IMR-90 (cell line): ENCODE measurements around the gene DOC2B. TPM values are rescaled to one million over a fixed set of nuclear protein-coding genes. Genes with fewer than 3 reads are reported as not detected.

Experiments used
- ATAC-seq: fragments of 200-7000 bp; cut with Tn5 transposase; 2 replicates; pipeline ENCODE4 v1.9.1; 2020; ENCODE audit warnings: low read depth, mild to moderate bottlenecking, moderate library complexity
- BruUV-seq: library from RNA; stranded (reverse); fragments of 400-500 nt; replicated peaks from 2 replicates; lab custom pipeline; 2021; lab: Mats Ljungman, UMichigan
- CTCF ChIA-PET: fragments of 300-600 bp; formaldehyde crosslinking; extraction: SDS; loops from one replicate; lab custom pipeline; 2021; ENCODE audit warnings: antibody characterized with exemption; lab: Yijun Ruan, JAX
- POLR2A ChIA-PET: fragments of 300-600 bp; sonication (Branson Sonifier 250); formaldehyde crosslinking; loops from one replicate; lab custom pipeline; 2022; ENCODE audit warnings: antibody characterized with exemption; ENCODE audit not compliant: unreplicated experiment; lab: Charles Lee
- DNase-seq: peaks from one replicate; pipeline ENCODE4 v3.0.0; 2013
- H2AFZ ChIP-seq: replicated peaks from 2 replicates; pipeline ENCODE3; 2013; ENCODE audit warnings: low read length, mild to moderate bottlenecking; ENCODE audit not compliant: poor library complexity
- H2AK5ac ChIP-seq: 2 replicates; pipeline ENCODE4 v1.6.1; 2013; ENCODE audit warnings: low read depth, low read length, inconsistent platforms
- H2AK9ac ChIP-seq: replicated peaks from 2 replicates; pipeline ENCODE3; 2013; ENCODE audit warnings: mild to moderate bottlenecking, low read depth, low read length, moderate library complexity; ENCODE audit not compliant: poor library complexity
- H2BK120ac ChIP-seq: 2 replicates; pipeline ENCODE4 v1.6.1; 2013; ENCODE audit warnings: low read depth, low read length, inconsistent platforms
- H2BK15ac ChIP-seq: 3 replicates; pipeline ENCODE4 v1.6.1; 2013; ENCODE audit warnings: low read depth, low read length, inconsistent platforms
- H2BK20ac ChIP-seq: 2 replicates; pipeline ENCODE4 v1.6.1; 2013; ENCODE audit warnings: low read depth, mild to moderate bottlenecking, inconsistent platforms, low read length, moderate library complexity
- H2BK5ac ChIP-seq: 2 replicates; pipeline ENCODE4 v1.6.1; 2013; ENCODE audit warnings: mild to moderate bottlenecking, low read depth, low read length, inconsistent platforms; ENCODE audit not compliant: poor library complexity, severe bottlenecking
- H3K14ac ChIP-seq: replicated peaks from 2 replicates; pipeline ENCODE4 v1.6.1; 2013; ENCODE audit warnings: low read depth, low read length, inconsistent platforms
- H3K18ac ChIP-seq: 2 replicates; pipeline ENCODE4 v1.6.1; 2013; ENCODE audit warnings: low read depth, low read length, control low read depth
- H3K23ac ChIP-seq: 2 replicates; pipeline ENCODE4 v1.6.1; 2013; ENCODE audit warnings: low read depth, low read length, inconsistent platforms
- H3K27ac ChIP-seq: 2 replicates; pipeline ENCODE4 v1.5.1; 2013; ENCODE audit warnings: mild to moderate bottlenecking, control low read depth, low read length; ENCODE audit not compliant: insufficient read depth
- H3K27me3 ChIP-seq: 2 replicates; pipeline ENCODE4 v1.6.1; 2013; ENCODE audit warnings: low read length; ENCODE audit not compliant: control insufficient read depth, insufficient read depth
- H3K36me3 ChIP-seq: 2 replicates; pipeline ENCODE4 v1.6.1; 2013; ENCODE audit warnings: low read length, mixed read lengths; ENCODE audit not compliant: control insufficient read depth, insufficient read depth
- H3K4ac ChIP-seq: 2 replicates; pipeline ENCODE4 v1.6.1; 2013; ENCODE audit warnings: low read depth, low read length, inconsistent platforms
- H3K4me1 ChIP-seq: 2 replicates; pipeline ENCODE4 v1.6.1; 2013; ENCODE audit warnings: low read length, mixed read lengths; ENCODE audit not compliant: control insufficient read depth, insufficient read depth
- H3K4me2 ChIP-seq: 2 replicates; pipeline ENCODE4 v1.6.1; 2013; ENCODE audit warnings: low read depth, mild to moderate bottlenecking, control low read depth, low read length, moderate library complexity
- H3K4me3 ChIP-seq: 2 replicates; pipeline ENCODE4 v1.5.1; 2013; ENCODE audit warnings: low read depth, mild to moderate bottlenecking, control low read depth, low read length, moderate library complexity; ENCODE audit not compliant: insufficient read depth
- H3K56ac ChIP-seq: 2 replicates; pipeline ENCODE4 v1.6.1; 2013; ENCODE audit warnings: low read length, inconsistent platforms; ENCODE audit not compliant: insufficient read depth; ENCODE audit errors: extremely low read depth
- H3K79me1 ChIP-seq, 2 experiments: 2 replicates each; pipeline ENCODE4 v1.6.1; 2013; ENCODE audit warnings: low read length in 2 of 2, inconsistent platforms in 1 of 2, low read depth in 1 of 2
- H3K9ac ChIP-seq: 2 replicates; pipeline ENCODE4 v1.6.1; 2013; ENCODE audit warnings: low read depth, low read length, control low read depth
- H3K9me1 ChIP-seq: 2 replicates; pipeline ENCODE4 v1.6.1; 2013; ENCODE audit warnings: low read length, inconsistent platforms; ENCODE audit not compliant: insufficient read depth
- H3K9me3 ChIP-seq: 2 replicates; pipeline ENCODE4 v1.6.1; 2013; ENCODE audit warnings: low read length; ENCODE audit not compliant: control insufficient read depth, insufficient read depth
- H4K20me1 ChIP-seq: 2 replicates; pipeline ENCODE4 v1.6.1; 2013; ENCODE audit warnings: low read length, inconsistent platforms; ENCODE audit not compliant: insufficient read depth
- H4K5ac ChIP-seq: 2 replicates; pipeline ENCODE4 v1.6.1; 2013; ENCODE audit warnings: mild to moderate bottlenecking, low read depth, low read length, control low read depth
- H4K8ac ChIP-seq, 2 experiments: 2 replicates each; pipeline ENCODE4 v1.6.1; 2013; ENCODE audit warnings: low read depth in 2 of 2, low read length in 2 of 2, control low read depth in 1 of 2, inconsistent platforms in 1 of 2
- H4K91ac ChIP-seq: 2 replicates; pipeline ENCODE4 v1.6.1; 2013; ENCODE audit warnings: low read depth, low read length, inconsistent platforms; ENCODE audit not compliant: insufficient read depth
- WGBS, 2 experiments: methylation state at CpG; one replicate each; pipeline versions ENCODE4 v1.1.5 to v1.1.7; 2013; ENCODE audit warnings: missing lambda C conversion rate in 2 of 2; ENCODE audit not compliant: insufficient read length in 1 of 2; ENCODE audit errors: extremely low coverage in 2 of 2; 5-methylcytosine and 5-hydroxymethylcytosine counted together
- dilution Hi-C: fragments of 300-500 bp; cut with HindIII; formaldehyde crosslinking; loops from one replicate; pipeline ENCODE4 v1.14.3; 2018; ENCODE audit warnings: low sequenced_read_pairs; ENCODE audit not compliant: unreplicated experiment
- in situ Hi-C: fragments of 300-500 bp; cut with MboI; formaldehyde crosslinking; loops from 3 replicates; pipeline ENCODE4 v1.14.3; 2019; ENCODE audit warnings: low sequenced_read_pairs, inconsistent platforms, mixed read lengths
- intact Hi-C: fragments of 100-400 bp; cut with micrococcal nuclease; formaldehyde crosslinking; loops from 2 replicates; pipeline ENCODE4 v1.10.0; 2022
- polyA plus RNA-seq, 3 experiments: library from polyadenylated mRNA; depleted of rRNA; stranded (reverse); fragments of >200 nt; gene quantifications; 2 replicates each; pipeline ENCODE4 v1.2.3, GENCODE V29; 2012; ENCODE audit warnings: low replicate concordance in 1 of 3
- total RNA-seq: library from RNA; depleted of rRNA; stranded (reverse); fragments of >200 nt; gene quantifications from 2 replicates; pipeline ENCODE4 v1.2.3, GENCODE V29; 2012
- TF ChIP-seq, protein P1 (sequence below): fragments of 150-350 bp; IDR thresholded peaks from 2 replicates; pipeline ENCODE4 v1.6.1; 2016; ENCODE audit warnings: low read depth, mild to moderate bottlenecking, low read length, moderate library complexity, borderline replicate concordance

Gene DOC2B
- total and polyA plus RNA-seq, 2 of the 4 experiments (the other 2 are of a cell fraction): not detected

GRCh38 chr17:205148-205669, 23.8 kb upstream of the DOC2B start:
- no peaks in the 10 kb centered on the region for H4K20me1 ChIP-seq
- H2BK15ac ChIP-seq: no peak overlapping the region
- H3K4me1 ChIP-seq: no peaks in the 10 kb centered on the region
- dilution Hi-C loops (no loop called here), intact Hi-C loops (no loop called here), in situ Hi-C loops (no loop called here)
- H3K79me1 ChIP-seq: no peaks in the 10 kb centered on the region
- no peak overlapping the region for H3K9ac ChIP-seq
- no peak overlapping the region for H2BK5ac ChIP-seq
- no peaks in the 10 kb centered on the region for H3K36me3 ChIP-seq
- TF ChIP-seq, protein P1, sequence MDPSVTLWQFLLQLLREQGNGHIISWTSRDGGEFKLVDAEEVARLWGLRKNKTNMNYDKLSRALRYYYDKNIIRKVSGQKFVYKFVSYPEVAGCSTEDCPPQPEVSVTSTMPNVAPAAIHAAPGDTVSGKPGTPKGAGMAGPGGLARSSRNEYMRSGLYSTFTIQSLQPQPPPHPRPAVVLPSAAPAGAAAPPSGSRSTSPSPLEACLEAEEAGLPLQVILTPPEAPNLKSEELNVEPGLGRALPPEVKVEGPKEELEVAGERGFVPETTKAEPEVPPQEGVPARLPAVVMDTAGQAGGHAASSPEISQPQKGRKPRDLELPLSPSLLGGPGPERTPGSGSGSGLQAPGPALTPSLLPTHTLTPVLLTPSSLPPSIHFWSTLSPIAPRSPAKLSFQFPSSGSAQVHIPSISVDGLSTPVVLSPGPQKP: no peak
- H3K9me1 ChIP-seq: no peaks in the 10 kb centered on the region
- no peak overlapping the region for H2BK20ac ChIP-seq
- peaks cover 21% of the 10 kb centered on the region for H3K27me3 ChIP-seq
- no peak overlapping the region for H3K27ac ChIP-seq
- H3K18ac ChIP-seq: no peak overlapping the region
- H4K91ac ChIP-seq: no peak overlapping the region
- DNase-seq: no peak
- H2AK5ac ChIP-seq: no peak overlapping the region
- H2AFZ ChIP-seq: no peak overlapping the region
- CTCF ChIA-PET: no interaction called here
- POLR2A ChIA-PET: no interaction called here
- no peak overlapping the region for H4K8ac ChIP-seq
- no peak overlapping the region for H3K23ac ChIP-seq
- H2AK9ac ChIP-seq: no peak overlapping the region
- H4K5ac ChIP-seq: no peak overlapping the region
- H3K4ac ChIP-seq: no peak overlapping the region
- BruUV-seq: no TSS peak
- no peak overlapping the region for H3K56ac ChIP-seq
- no peak overlapping the region for H2BK120ac ChIP-seq
- 40% methylated on average over 5 of the region's 10 CpGs; no CpG with 5 or more reads in 1 of the 2 experiments for WGBS, 2 experiments
- peaks cover 7% of the 10 kb centered on the region for H3K9me3 ChIP-seq
- no peak overlapping the region for H3K4me3 ChIP-seq
- no peak overlapping the region for H3K14ac ChIP-seq
- no peak for ATAC-seq
- no peak overlapping the region for H3K4me2 ChIP-seq
